Naive B cell (primary cell): ENCODE data around the gene SAE1. TPM values are rescaled to one million over a fixed set of nuclear protein-coding genes. Genes with fewer than 3 reads are reported as not detected.

ENCODE experiments used
- ATAC-seq, 2 donors: fragments of 150-1000 bp; cut with Tn5 transposase; 2 replicates each; pipeline ENCODE4 v1.10.0; 2021; ENCODE audit warnings: low read depth in 2 of 2, mild to moderate bottlenecking in 2 of 2, moderate library complexity in 2 of 2
- DNase-seq: peaks from one replicate; pipeline ENCODE4 v3.0.0; 2022
- H3K27ac Mint-ChIP-seq, 6 donors: one replicate each; pipeline ENCODE4 v1.8.0; 2020 to 2022; ENCODE audit warnings: mild to moderate bottlenecking in 6 of 6, mixed read lengths in 6 of 6, moderate library complexity in 5 of 6, inconsistent platforms in 2 of 6
- H3K27me3 Mint-ChIP-seq, 3 donors: one replicate each; pipeline ENCODE4 v1.8.0; 2021 to 2022; ENCODE audit warnings: mixed read lengths in 3 of 3, mild to moderate bottlenecking in 1 of 3
- H3K36me3 Mint-ChIP-seq, 2 donors: one replicate each; pipeline ENCODE4 v1.8.0; 2020 to 2022; ENCODE audit warnings: mixed read lengths in 2 of 2, inconsistent platforms in 1 of 2, mild to moderate bottlenecking in 1 of 2
- H3K4me1 Mint-ChIP-seq, 3 donors: one replicate each; pipeline ENCODE4 v1.8.0; 2020 to 2022; ENCODE audit warnings: mixed read lengths in 3 of 3, inconsistent platforms in 1 of 3, mild to moderate bottlenecking in 1 of 3, moderate library complexity in 1 of 3
- H3K4me3 Mint-ChIP-seq, 8 donors: one replicate each; pipeline ENCODE4 v1.8.0; 2020 to 2022; ENCODE audit warnings: mild to moderate bottlenecking in 8 of 8, mixed read lengths in 8 of 8, moderate library complexity in 8 of 8, inconsistent platforms in 2 of 8
- H3K9me3 Mint-ChIP-seq, 7 donors: one replicate each; pipeline ENCODE4 v1.8.0; 2020 to 2022; ENCODE audit warnings: mixed read lengths in 7 of 7, mild to moderate bottlenecking in 5 of 7, inconsistent platforms in 2 of 7, moderate library complexity in 1 of 7
- polyA plus RNA-seq, 6 donors: library from polyadenylated mRNA; unstranded; fragments of 300-500 nt; fragmentation: Illumina TruSeq; gene quantifications; one replicate each; pipeline ENCODE4 v1.2.3, GENCODE V29; 2021; ENCODE audit warnings: low read depth in 6 of 6

SAE1 gene
- polyA plus RNA-seq, 6 donors from 2014 or later = 74.7 to 97.1 (median 78.9) TPM

DNA sequence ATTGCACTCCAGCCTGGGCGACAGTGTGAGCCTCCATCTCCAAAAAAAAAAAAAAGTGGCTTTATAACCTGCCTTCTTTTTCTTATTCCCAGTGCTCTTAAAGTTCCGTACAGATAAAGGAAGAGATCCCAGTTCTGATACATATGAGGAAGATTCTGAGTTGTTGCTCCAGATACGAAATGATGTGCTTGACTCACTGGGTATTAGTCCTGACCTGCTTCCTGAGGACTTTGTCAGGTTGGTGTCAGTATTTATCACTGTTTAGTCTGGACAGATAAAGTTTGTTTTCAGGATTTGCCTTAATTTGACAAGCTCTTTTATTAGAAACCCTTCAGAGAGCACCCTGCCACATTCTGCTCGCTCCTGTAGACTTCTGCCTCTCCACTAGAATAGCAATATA is 66.5 kb downstream of the SAE1 start:
- Mint-ChIP-seq H3K36me3 (peaks cover 4 to 9% of the 10 kb centered on the region in 2 donors), H3K27ac (peak overlapping the region in 1 of 6 donors; percentile 20), H3K4me1 (no peaks in the 10 kb centered on the region), H3K9me3 (no peaks in the 10 kb centered on the region), H3K27me3 (no peaks in the 10 kb centered on the region), H3K4me3 (no peak overlapping the region)
- DNase-seq (no peak), ATAC-seq (no peak)

DNA sequence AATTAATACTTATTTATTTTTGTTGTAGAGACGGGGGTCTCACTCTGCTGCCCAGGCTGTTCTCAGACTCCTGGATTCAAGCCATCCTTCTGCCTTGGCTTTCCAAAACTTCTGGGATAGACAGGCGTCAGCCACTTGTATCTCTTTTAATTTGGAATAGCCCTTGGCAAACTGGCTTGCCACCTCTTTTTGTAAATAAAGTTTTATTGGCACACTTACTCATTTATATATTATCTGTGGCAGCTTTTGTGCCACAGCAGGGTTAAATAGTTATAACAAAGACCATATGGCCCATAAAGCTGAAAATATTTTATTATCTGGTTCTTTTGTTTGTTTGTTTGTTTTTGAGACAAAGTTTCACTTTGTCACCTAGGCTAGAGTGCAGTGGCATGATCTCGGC is 69.9 kb downstream of the SAE1 start:
- no peak for ATAC-seq
- Mint-ChIP-seq H3K4me3 (no peak overlapping the region), H3K27ac (no peak overlapping the region), H3K9me3 (no peaks in the 10 kb centered on the region), H3K4me1 (no peaks in the 10 kb centered on the region), H3K36me3 (peaks cover 12 to 16% of the 10 kb centered on the region in 2 donors), H3K27me3 (no peaks in the 10 kb centered on the region)
- DNase-seq = no peak

DNA sequence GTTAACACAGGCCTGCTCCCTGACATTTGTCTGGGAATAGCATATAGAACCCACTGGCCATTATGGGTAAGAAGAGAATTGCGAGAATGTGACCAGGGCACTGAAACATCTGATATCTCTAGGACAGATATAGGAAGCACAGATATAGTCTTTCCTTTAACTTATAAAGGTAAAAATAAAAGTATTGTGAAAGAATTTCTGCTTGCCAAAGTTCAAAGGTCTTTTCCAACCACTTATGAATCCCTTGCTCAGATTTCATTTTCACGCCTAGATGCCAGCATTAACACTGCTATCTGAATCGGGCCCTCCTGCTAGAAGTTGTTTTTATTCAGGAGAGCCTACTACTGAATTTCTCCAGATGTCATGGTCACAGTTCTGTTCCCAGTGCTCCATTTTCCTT is 72.6 kb downstream of the SAE1 start:
- DNase-seq = no peak
- H3K36me3 Mint-ChIP-seq = peaks cover 11 to 15% of the 10 kb centered on the region in 2 donors
- H3K4me1 Mint-ChIP-seq = no peaks in the 10 kb centered on the region
- no peaks in the 10 kb centered on the region for H3K27me3 Mint-ChIP-seq
- H3K27ac Mint-ChIP-seq = peak overlapping the region in 1 of 6 donors; percentile 54
- no peak for ATAC-seq
- H3K4me3 Mint-ChIP-seq = no peak overlapping the region
- H3K9me3 Mint-ChIP-seq = no peaks in the 10 kb centered on the region

DNA sequence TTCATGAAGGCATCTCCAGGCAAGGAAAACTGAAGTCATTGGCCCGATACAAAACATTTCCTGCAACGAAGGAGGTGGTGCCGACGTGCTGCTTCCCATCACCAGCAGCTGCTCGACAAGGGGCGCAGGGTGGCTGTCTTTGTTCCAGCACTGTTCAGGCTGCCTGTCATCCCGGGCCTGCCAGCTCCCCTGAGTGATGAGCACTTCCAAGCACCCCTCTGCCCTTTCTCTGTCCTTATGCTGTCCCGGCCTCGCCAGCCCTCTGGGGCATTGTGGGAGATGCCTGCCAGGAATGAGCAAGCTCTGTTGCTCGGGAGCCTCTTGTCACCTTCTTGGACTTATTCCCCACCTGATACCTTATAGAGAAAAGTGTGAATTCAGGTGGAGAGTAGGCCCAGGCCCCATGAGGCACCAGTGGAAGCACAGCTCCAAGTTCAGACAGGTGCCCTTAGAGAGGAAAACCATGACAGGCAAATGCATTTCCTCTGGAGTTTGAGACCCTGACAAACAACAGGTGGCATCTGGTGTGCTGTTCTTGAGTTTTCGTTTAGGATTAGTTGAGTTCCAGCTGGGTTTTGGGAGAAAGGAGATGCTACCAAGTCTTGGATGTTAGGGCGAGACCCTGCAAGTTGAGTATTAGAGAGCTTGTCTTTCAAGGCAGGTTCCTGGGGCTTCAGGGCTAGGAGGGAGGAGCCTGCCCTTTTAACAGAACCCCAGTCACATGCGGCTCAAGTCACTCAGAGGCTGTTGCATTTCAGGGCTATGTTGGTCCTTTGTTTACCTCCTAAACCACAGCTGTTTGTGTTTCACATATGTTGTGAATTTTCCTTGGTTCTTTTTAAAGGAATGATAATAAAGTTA is 78.9 kb downstream of the SAE1 start:
- H3K9me3 Mint-ChIP-seq = no peaks in the 10 kb centered on the region
- H3K36me3 Mint-ChIP-seq = peaks cover 12 to 13% of the 10 kb centered on the region in 2 donors
- peak overlapping the region in 1 of 6 donors; percentile 11 for H3K27ac Mint-ChIP-seq
- H3K4me3 Mint-ChIP-seq = no peak overlapping the region
- DNase-seq = no peak
- no peak for ATAC-seq
- peaks cover 5 to 11% (median 7%) of the 10 kb centered on the region in 3 donors for H3K4me1 Mint-ChIP-seq
- no peaks in the 10 kb centered on the region for H3K27me3 Mint-ChIP-seq

- peaks cover 5 to 11% (median 7%) of the 10 kb centered on the region in 3 donors for H3K4me1 Mint-ChIP-seq
- no peak overlapping the region for H3K4me3 Mint-ChIP-seq
- no peak for DNase-seq
- no peak for ATAC-seq
- H3K27ac Mint-ChIP-seq = peak overlapping the region in 2 of 6 donors; percentile 75 to 94
- H3K27me3 Mint-ChIP-seq = no peaks in the 10 kb centered on the region
- H3K36me3 Mint-ChIP-seq = peaks cover 8 to 12% of the 10 kb centered on the region in 2 donors
- H3K9me3 Mint-ChIP-seq = no peaks in the 10 kb centered on the region
Measured at GRCh38 chr19:47210180-47210490, 79.5 kb downstream of the SAE1 start.

DNA sequence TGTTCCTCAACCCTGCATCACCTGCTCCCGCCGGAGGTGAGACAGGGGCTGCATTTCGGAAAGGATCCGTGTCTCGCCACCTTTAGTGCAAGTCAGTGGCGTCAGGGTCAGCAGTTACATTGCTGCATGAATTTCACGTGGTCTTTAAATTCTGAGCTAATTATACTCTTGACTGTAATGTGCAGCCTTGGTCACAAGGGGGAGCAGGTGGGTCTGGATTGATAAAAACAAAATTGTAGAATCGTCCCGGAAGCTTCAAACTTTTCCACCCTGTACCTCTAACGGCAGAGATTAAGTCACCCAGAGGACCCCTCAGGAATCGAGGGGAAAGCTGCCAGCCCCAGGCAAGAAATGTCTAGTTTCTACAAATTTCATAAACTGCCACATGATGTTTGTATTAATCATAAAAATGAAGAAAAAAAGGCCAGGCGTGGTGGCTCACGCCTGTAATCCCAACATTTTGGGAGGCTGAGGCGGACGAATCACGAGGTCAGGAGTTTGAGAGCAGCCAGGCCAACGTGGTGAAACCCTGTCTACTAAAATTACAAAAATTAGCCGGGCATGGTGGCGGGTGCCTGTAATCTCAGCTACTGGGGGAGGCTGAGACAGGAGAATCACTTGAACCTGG is 80.2 kb downstream of the SAE1 start:
- Mint-ChIP-seq H3K4me1 (peaks cover 7 to 11% (median 8%) of the 10 kb centered on the region in 3 donors), H3K36me3 (peaks cover 8 to 12% of the 10 kb centered on the region in 2 donors), H3K27ac (peak overlapping the region in 4 of 6 donors; percentile 58 to 94 (median 70)), H3K9me3 (no peaks in the 10 kb centered on the region), H3K27me3 (no peaks in the 10 kb centered on the region), H3K4me3 (no peak overlapping the region)
- DNase-seq (peak; percentile 73), ATAC-seq (peak; percentile 51 to 70)

- no peak overlapping the region for H3K4me3 Mint-ChIP-seq
- H3K4me1 Mint-ChIP-seq = peaks cover 5 to 7% (median 7%) of the 10 kb centered on the region in 3 donors
- no peaks in the 10 kb centered on the region for H3K27me3 Mint-ChIP-seq
- no peaks in the 10 kb centered on the region for H3K9me3 Mint-ChIP-seq
- ATAC-seq = no peak
- no peaks in the 10 kb centered on the region for H3K36me3 Mint-ChIP-seq
- no peak overlapping the region for H3K27ac Mint-ChIP-seq
- no peak for DNase-seq
Measured at GRCh38 chr19:47215581-47215980, 84.9 kb downstream of the SAE1 start.

DNA sequence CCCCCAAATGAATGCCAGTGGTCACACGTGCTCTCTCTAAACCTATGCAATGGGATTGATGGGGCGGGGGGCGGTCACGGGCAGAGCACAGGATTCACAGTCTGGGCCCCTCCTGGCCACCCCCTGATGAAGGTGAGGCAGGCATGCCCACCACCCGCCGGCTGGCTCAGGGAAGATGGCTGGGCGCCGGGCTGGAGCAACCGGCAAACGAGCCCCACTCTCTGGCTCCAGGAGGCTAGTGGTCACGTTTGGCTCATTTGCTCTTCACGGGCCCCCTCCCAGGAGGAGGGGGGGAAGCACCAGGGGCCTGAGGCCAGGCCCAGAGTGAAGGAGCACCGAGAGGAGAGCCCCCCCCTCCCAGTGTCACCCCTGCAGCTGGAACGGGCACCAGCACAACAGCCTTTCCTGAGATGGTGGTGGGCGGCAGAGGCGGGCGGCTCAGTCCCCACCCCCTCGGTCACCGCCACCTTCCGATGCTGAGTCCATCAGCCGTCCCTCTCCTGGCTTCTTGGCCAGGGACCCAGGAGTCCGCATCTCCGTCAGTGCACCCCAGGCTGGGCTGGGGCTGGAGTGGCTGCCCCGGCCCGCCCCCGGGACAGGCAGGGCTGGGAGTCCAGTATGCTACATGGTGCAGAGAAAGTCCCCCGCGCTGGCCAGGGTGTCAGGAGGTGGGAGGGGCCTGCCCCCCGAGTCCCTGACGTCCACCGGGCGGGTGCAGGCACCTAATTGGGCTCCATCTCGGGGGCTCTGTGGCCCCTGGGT is 90.6 kb downstream of the SAE1 start:
- H3K36me3 Mint-ChIP-seq = no peaks in the 10 kb centered on the region
- no peak for DNase-seq
- no peak for ATAC-seq
- H3K27me3 Mint-ChIP-seq = no peaks in the 10 kb centered on the region
- H3K9me3 Mint-ChIP-seq = no peaks in the 10 kb centered on the region
- H3K4me1 Mint-ChIP-seq = peaks cover 5 to 7% (median 6%) of the 10 kb centered on the region in 3 donors
- H3K27ac Mint-ChIP-seq = no peak overlapping the region
- H3K4me3 Mint-ChIP-seq = no peak overlapping the region

- Mint-ChIP-seq H3K27ac (no peak overlapping the region), H3K9me3 (no peaks in the 10 kb centered on the region), H3K4me1 (peaks cover 6 to 10% (median 9%) of the 10 kb centered on the region in 3 donors), H3K36me3 (no peaks in the 10 kb centered on the region), H3K27me3 (no peaks in the 10 kb centered on the region), H3K4me3 (no peak overlapping the region)
- DNase-seq (no peak), ATAC-seq (no peak)
Measured at GRCh38 chr19:47221890-47222289, 91.3 kb downstream of the SAE1 start.

- Mint-ChIP-seq H3K9me3 (no peaks in the 10 kb centered on the region), H3K4me1 (peaks cover 12 to 18% (median 18%) of the 10 kb centered on the region in 3 donors), H3K4me3 (peak overlapping the region; percentile 48 to 90 (median 79)), H3K36me3 (no peaks in the 10 kb centered on the region), H3K27ac (peak overlapping the region in 5 of 6 donors; percentile 64 to 95 (median 87)), H3K27me3 (peaks cover 0 to 6% (median 0%) of the 10 kb centered on the region in 3 donors)
- peak; percentile 58 to 68 for ATAC-seq
- DNase-seq = peak; percentile 82
Measured at GRCh38 chr19:47225746-47226425, 95.3 kb downstream of the SAE1 start.

DNA sequence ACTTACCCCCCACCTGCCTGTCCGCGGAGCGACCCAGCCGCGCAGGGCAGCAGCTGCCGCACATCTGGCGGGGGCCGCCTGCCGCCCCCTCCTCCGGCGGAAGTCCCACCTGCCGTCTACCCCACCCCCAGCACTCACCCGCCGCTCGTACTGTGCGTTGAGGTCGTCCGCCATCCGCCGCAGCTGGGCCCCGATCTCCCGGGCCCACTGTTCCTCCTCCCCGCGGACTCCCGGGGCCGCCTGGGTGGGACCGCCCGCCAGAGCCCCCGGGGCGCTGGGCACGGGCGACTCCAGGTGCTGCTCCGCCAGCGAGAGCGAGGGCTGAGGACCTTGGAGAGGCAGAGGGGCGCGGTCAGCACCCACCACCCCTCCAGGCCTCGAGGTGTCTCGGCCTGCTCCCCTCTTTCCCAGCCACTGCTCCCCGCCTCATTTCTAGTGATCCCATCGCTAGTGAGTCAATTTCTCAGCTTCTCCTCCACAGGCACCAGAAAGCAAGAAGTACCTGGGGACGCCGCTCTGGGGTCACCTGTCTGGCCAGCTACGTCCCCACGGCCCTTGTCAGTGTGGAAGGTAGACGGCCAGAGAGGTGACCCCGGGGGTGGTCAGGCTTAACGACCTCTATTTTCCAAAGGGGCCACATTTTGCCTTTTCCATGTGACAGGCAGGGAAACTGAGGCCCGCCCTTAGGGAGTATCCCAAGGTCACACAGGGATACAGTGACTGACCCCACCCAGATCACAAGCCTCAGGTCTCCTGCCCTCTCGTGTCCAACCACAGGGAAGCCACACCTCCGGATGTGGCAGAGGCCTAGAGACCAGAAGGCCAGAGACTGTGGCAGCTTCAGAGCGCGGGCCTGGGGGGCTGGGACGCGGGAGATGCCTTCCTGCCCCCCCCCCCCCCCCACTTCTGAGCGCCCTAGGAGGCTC is 96.1 kb downstream of the SAE1 start:
- ATAC-seq (peak; percentile 3 to 8), DNase-seq (peak; percentile 25)
- Mint-ChIP-seq H3K27me3 (peaks cover 0 to 6% (median 0%) of the 10 kb centered on the region in 3 donors), H3K36me3 (no peaks in the 10 kb centered on the region), H3K27ac (peak overlapping the region; percentile 33 to 95 (median 80)), H3K9me3 (no peaks in the 10 kb centered on the region), H3K4me1 (peaks cover 14 to 22% (median 22%) of the 10 kb centered on the region in 3 donors), H3K4me3 (peak overlapping the region in 7 of 8 donors; percentile 74 to 87 (median 80))
